EH (cell line): Measurements from ENCODE around the gene ABCA10.
"Not testable (repeated sequence)": the region's sequence is repeated elsewhere in the genome, so short reads cannot be mapped to it uniquely, and the experiment has no call there.

Experiments used
- DNase-seq: peaks from one replicate; pipeline ENCODE4 v3.0.0-alpha.2; 2015; ENCODE audit warnings: low read depth

ABCA10 gene

GRCh38 chr17:69228576-69228975, at the start of gene ABCA10:
ABCA10 (minus strand) TSS chr17:69228824; CDS start chr17:69225358, 3,466 bp downstream.
- DNase-seq = no peak

- not testable (repeated sequence) for DNase-seq
Measured at GRCh38 chr17:69276279-69276678, 47.7 kb upstream of the ABCA10 start.

- no peak for DNase-seq
Measured at GRCh38 chr17:69275751-69276150, 47.1 kb upstream of the ABCA10 start.

GRCh38 chr17:69271023-69271422, 42.4 kb upstream of the ABCA10 start:
- DNase-seq = no peak

GRCh38 chr17:69269131-69269998, 40.7 kb upstream of the ABCA10 start:
- DNase-seq = peak; percentile 83

- peak; percentile 25 for DNase-seq
Measured at GRCh38 chr17:69268543-69269014, 40.0 kb upstream of the ABCA10 start.

GRCh38 chr17:69267219-69267618, 38.6 kb upstream of the ABCA10 start:
- DNase-seq = no peak

GRCh38 chr17:69265873-69266272, 37.2 kb upstream of the ABCA10 start:
- no peak for DNase-seq

GRCh38 chr17:69254187-69254586, 25.6 kb upstream of the ABCA10 start:
- peak; percentile 11 for DNase-seq

GRCh38 chr17:69250641-69251040, 22.0 kb upstream of the ABCA10 start:
- peak; percentile 40 for DNase-seq

GRCh38 chr17:69246726-69247375, 18.2 kb upstream of the ABCA10 start:
- DNase-seq = peak; percentile 51

- no peak for DNase-seq
Measured at GRCh38 chr17:69246202-69246601, 17.6 kb upstream of the ABCA10 start.

GRCh38 chr17:69245617-69246016, 17.0 kb upstream of the ABCA10 start:
- no peak for DNase-seq

- no peak for DNase-seq
Measured at GRCh38 chr17:69239611-69240600, 11.3 kb upstream of the ABCA10 start.

- DNase-seq = no peak
Measured at GRCh38 chr17:69236946-69237345, 8.3 kb upstream of the ABCA10 start.

- DNase-seq = no peak
Measured at GRCh38 chr17:69236464-69236863, 7.8 kb upstream of the ABCA10 start.

- peak; percentile 77 for DNase-seq
Measured at GRCh38 chr17:69235338-69236058, 6.9 kb upstream of the ABCA10 start.

GRCh38 chr17:69232650-69233049, 4.0 kb upstream of the ABCA10 start:
- no peak for DNase-seq

- DNase-seq = no peak
Measured at GRCh38 chr17:69231521-69231920, 2.9 kb upstream of the ABCA10 start.

GRCh38 chr17:69230939-69231338, 2.3 kb upstream of the ABCA10 start:
- no peak for DNase-seq

- DNase-seq = no peak
Measured at GRCh38 chr17:69228018-69228417, 606 bp downstream of the ABCA10 start.
